Measurements from ENCODE around the gene PLA2G2C. TPM values are rescaled to one million over a fixed set of nuclear protein-coding genes. Genes with fewer than 3 reads are reported as not detected.
"Not testable (repeated sequence)": the region's sequence is repeated elsewhere in the genome, so short reads cannot be mapped to it uniquely, and the experiment has no call there.

PLA2G2C gene
- total and polyA plus RNA-seq, 2 of the 8 experiments (the other 6 are each of a cell fraction or from before 2014, with no cell fraction given), result not detected

- no peak for TF ChIP-seq BRCA1 (IDR thresholded peaks at IDR 0.05; ENCODE audit: low read depth, low read length)
- TF ChIP-seq NANOG (IDR thresholded peaks at IDR 0.05; ENCODE audit: insufficient read depth, low read depth, low read length, poor library complexity, severe bottlenecking), result no peak
- TF ChIP-seq SIRT6 (IDR thresholded peaks at IDR 0.05; ENCODE audit: low read length), result no peak
Measured at GRCh38 chr1:20233394-20233793, 47.1 kb upstream of the PLA2G2C start (continued).

GRCh38 chr1:20232564-20232963, 46.2 kb upstream of the PLA2G2C start:
- H3K9ac ChIP-seq (replicated peaks in 1 of 4; ENCODE audit: extremely low read depth in 1 of 4, low read depth in 3 of 4, low read length in 3 of 4); H3K23me2 ChIP-seq (ENCODE audit: low read depth, low read length); H3K4me3 ChIP-seq (ENCODE audit: extremely low read depth in 1 of 4, insufficient read depth in 2 of 4, low read depth in 3 of 4, low read length in 4 of 4); H3K9me3 ChIP-seq (ENCODE audit: insufficient read depth in 2 of 2, low read depth in 1 of 2, low read length in 1 of 2); H3K4me2 ChIP-seq (ENCODE audit: insufficient read depth in 1 of 2, low read depth in 2 of 2, low read length in 2 of 2); H3K18ac ChIP-seq (ENCODE audit: extremely low read depth, low read length); H3K36me3 ChIP-seq (ENCODE audit: control insufficient read depth in 2 of 4, insufficient read depth in 4 of 4, low read length in 3 of 4); FAIRE-seq; H2AFZ ChIP-seq (ENCODE audit: low read length); H3K23ac ChIP-seq (ENCODE audit: insufficient read length); H3K79me1 ChIP-seq (ENCODE audit: low read depth, low read length); H3K56ac ChIP-seq (replicated peaks; ENCODE audit: insufficient read length, low read depth, low read length); H3K27ac ChIP-seq (ENCODE audit: low read depth, low read length); H3K27me3 ChIP-seq (replicated peaks in 1 of 4; ENCODE audit: control insufficient read depth in 3 of 4, extremely low read depth in 1 of 4, insufficient read depth in 3 of 4, low read length in 3 of 4); POLR2A ChIA-PET (ENCODE audit: partially characterized antibody); H4K5ac ChIP-seq (ENCODE audit: insufficient read length, low read depth, low read length); H3K79me2 ChIP-seq (ENCODE audit: control insufficient read depth in 1 of 2, insufficient read depth in 2 of 2, low read length in 2 of 2); DNase-seq (ENCODE audit: low read depth in 1 of 2, low spot score in 2 of 2); H3K14ac ChIP-seq (ENCODE audit: insufficient read length); H3K4me1 ChIP-seq (replicated peaks in 1 of 4; ENCODE audit: control insufficient read depth in 3 of 4, insufficient read depth in 4 of 4, low read length in 3 of 4); H2BK12ac ChIP-seq (ENCODE audit: low read depth, low read length); H4K8ac ChIP-seq (ENCODE audit: extremely low read depth, insufficient read depth, low read length); H2BK5ac ChIP-seq (ENCODE audit: low read depth, low read length); H2BK120ac ChIP-seq (replicated peaks; ENCODE audit: low read depth, low read length); H4K20me1 ChIP-seq (replicated peaks in 1 of 2; ENCODE audit: control insufficient read depth in 1 of 2, insufficient read depth in 2 of 2, low read length in 2 of 2); H2BK20ac ChIP-seq (ENCODE audit: low read length); H4K91ac ChIP-seq (replicated peaks; ENCODE audit: insufficient read length, low read length); H2BK15ac ChIP-seq (ENCODE audit: low read length); H3K4ac ChIP-seq (replicated peaks; ENCODE audit: insufficient read length, low read depth, low read length); H2AK5ac ChIP-seq (ENCODE audit: low read depth, low read length): not testable (repeated sequence)
- CTCF ChIA-PET (ENCODE audit: partially characterized antibody), result interaction anchor here (0.6 to 2.3 kb wide), 5 partner anchors 14 to 129 kb away, joined by 3 to 10 read pairs (median 4); no protein-coding TSS in a partner anchor
- WGBS, 2 experiments (ENCODE audit: extremely low coverage in 1 of 2, insufficient coverage in 1 of 2, insufficient read length in 1 of 2, insufficient replicate concordance in 2 of 2, low coverage in 1 of 2, low lambda C conversion rate in 2 of 2, missing lambda C conversion rate in 1 of 2), result 87% methylated on average over 7 of the region's 7 CpGs; no CpG with 5 or more reads in 1 of the 2 experiments

Measured in H1 (cell line).